ENCODE results near the gene PIWIL1. TPM values are rescaled to one million over a fixed set of nuclear protein-coding genes. Genes with fewer than 3 reads are reported as not detected.

Gene PIWIL1
- total RNA-seq, 1 experiment from 2014 or later = not detected

DNA sequence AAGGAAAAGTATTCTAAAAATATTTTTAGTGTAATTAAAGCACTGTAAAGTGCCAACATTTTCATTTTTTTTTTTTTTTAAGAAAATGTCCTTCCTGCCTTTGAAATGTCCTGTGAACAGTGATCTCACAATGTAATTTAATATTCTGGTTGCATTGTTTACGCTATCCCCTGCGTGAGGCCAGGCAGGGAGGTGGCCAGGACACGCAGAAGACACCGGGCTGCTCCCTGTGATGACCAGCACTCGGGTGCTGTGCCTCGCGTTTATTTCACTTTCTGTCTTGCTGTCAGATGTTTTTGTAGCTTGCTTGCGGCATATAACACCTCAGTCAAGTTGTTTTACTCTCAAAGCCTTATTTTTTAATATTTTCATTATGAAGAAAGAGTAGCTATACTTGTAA is 18.5 kb downstream of the PIWIL1 start:
- peaks cover 9 to 15% of the 10 kb centered on the region in 2 experiments; a peak in 3 of 4 replicates for H3K4me1 Mint-ChIP-seq
- H3K27me3 Mint-ChIP-seq (ENCODE audit: low read depth) = peaks cover 42% of the 10 kb centered on the region

More for the DNA sequence above, 18.5 kb downstream of the PIWIL1 start:
- H3K4me1 ChIP-seq (ENCODE audit: insufficient read depth, low read length) = no peaks in the 10 kb centered on the region
- no peaks in the 10 kb centered on the region; a peak in 1 of 7 replicates for H3K36me3 Mint-ChIP-seq (ENCODE audit: insufficient read depth in 1 of 3, low read depth in 3 of 3)
- no peaks in the 10 kb centered on the region for H3K27me3 ChIP-seq (ENCODE audit: insufficient read depth, low read length)
- no peak overlapping the region for H3K14ac ChIP-seq (ENCODE audit: insufficient read depth, low read length)
- no peak overlapping the region for H4K5ac ChIP-seq (ENCODE audit: insufficient read length, low read depth, low read length)
- H3K27ac ChIP-seq (ENCODE audit: insufficient read length, low read depth, low read length) = no peak overlapping the region
- H3K9ac ChIP-seq (ENCODE audit: extremely low read depth, insufficient read length, low read length) = no peak overlapping the region
- H3K79me1 ChIP-seq (ENCODE audit: insufficient read depth, low read depth, low read length, poor library complexity, severe bottlenecking) = no peaks in the 10 kb centered on the region
- no peaks in the 10 kb centered on the region for H4K20me1 ChIP-seq (ENCODE audit: control insufficient read depth, insufficient read depth, insufficient read length)
- no peak overlapping the region for H3K18ac ChIP-seq (ENCODE audit: insufficient read length, low read depth, low read length)
- H4K8ac ChIP-seq (replicated peaks; ENCODE audit: insufficient read length, low read depth, low read length) = no peak overlapping the region
- H3K23ac ChIP-seq (ENCODE audit: insufficient read length, low read depth, low read length) = no peak overlapping the region
- H3K9me3 Mint-ChIP-seq = no peaks in the 10 kb centered on the region
- no peak overlapping the region for H2AFZ ChIP-seq (ENCODE audit: low read length)
- H2AK5ac ChIP-seq (ENCODE audit: insufficient read length, low read length) = no peak overlapping the region
- no peak overlapping the region for H2BK5ac ChIP-seq (ENCODE audit: insufficient read length, low read length)
- H3K27ac Mint-ChIP-seq = no peak overlapping the region
- H3T11ph ChIP-seq (ENCODE audit: low read length) = no peak overlapping the region
- no peak overlapping the region for H4K91ac ChIP-seq (ENCODE audit: insufficient read length, low read depth, low read length)
- no CpG with 5 or more reads among the region's 8 CpGs for WGBS (ENCODE audit: extremely low coverage, insufficient read length, low lambda C conversion rate)
- no peaks in the 10 kb centered on the region for H3K9me3 ChIP-seq (ENCODE audit: control insufficient read depth, low read depth, low read length)
- no peaks in the 10 kb centered on the region for H3K23me2 ChIP-seq (ENCODE audit: insufficient read length, low read depth, low read length, poor library complexity, severe bottlenecking)
- H3K4me3 Mint-ChIP-seq = no peak overlapping the region
- no peak overlapping the region for H2BK20ac ChIP-seq (ENCODE audit: low read depth, low read length, poor library complexity, severe bottlenecking)
- no peak overlapping the region for H3K56ac ChIP-seq (ENCODE audit: insufficient read length, low read depth, low read length)
- H2BK120ac ChIP-seq (ENCODE audit: low read depth, low read length, poor library complexity, severe bottlenecking) = no peak overlapping the region
- no peak overlapping the region for H2BK12ac ChIP-seq (ENCODE audit: insufficient read length, low read depth, low read length)
- TF ChIP-seq, protein P1, sequence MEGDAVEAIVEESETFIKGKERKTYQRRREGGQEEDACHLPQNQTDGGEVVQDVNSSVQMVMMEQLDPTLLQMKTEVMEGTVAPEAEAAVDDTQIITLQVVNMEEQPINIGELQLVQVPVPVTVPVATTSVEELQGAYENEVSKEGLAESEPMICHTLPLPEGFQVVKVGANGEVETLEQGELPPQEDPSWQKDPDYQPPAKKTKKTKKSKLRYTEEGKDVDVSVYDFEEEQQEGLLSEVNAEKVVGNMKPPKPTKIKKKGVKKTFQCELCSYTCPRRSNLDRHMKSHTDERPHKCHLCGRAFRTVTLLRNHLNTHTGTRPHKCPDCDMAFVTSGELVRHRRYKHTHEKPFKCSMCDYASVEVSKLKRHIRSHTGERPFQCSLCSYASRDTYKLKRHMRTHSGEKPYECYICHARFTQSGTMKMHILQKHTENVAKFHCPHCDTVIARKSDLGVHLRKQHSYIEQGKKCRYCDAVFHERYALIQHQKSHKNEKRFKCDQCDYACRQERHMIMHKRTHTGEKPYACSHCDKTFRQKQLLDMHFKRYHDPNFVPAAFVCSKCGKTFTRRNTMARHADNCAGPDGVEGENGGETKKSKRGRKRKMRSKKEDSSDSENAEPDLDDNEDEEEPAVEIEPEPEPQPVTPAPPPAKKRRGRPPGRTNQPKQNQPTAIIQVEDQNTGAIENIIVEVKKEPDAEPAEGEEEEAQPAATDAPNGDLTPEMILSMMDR (conservative IDR thresholded peaks at IDR 0.05) = no peak
- H3K79me2 ChIP-seq (ENCODE audit: insufficient read depth, low read length) = no peaks in the 10 kb centered on the region
- no peak for DNase-seq
- H3K4ac ChIP-seq (ENCODE audit: low read depth, low read length) = no peak overlapping the region
- H2BK15ac ChIP-seq (ENCODE audit: low read depth, low read length) = no peak overlapping the region
- H3K4me2 ChIP-seq (ENCODE audit: insufficient read depth, insufficient read length, low read length) = no peak overlapping the region
